IMR-90 (cell line): Measurements from ENCODE around the gene GBX2. TPM values are rescaled to one million over a fixed set of nuclear protein-coding genes. Genes with fewer than 3 reads are reported as not detected.

Experiments used
- ATAC-seq: fragments of 200-7000 bp; cut with Tn5 transposase; 2 replicates; pipeline ENCODE4 v1.9.1; 2020; ENCODE audit warnings: low read depth, mild to moderate bottlenecking, moderate library complexity
- BruUV-seq: library from RNA; stranded (reverse); fragments of 400-500 nt; replicated peaks from 2 replicates; lab custom pipeline; 2021; lab: Mats Ljungman, UMichigan
- CTCF ChIA-PET: fragments of 300-600 bp; formaldehyde crosslinking; extraction: SDS; loops from one replicate; lab custom pipeline; 2021; ENCODE audit warnings: antibody characterized with exemption; lab: Yijun Ruan, JAX
- POLR2A ChIA-PET: fragments of 300-600 bp; sonication (Branson Sonifier 250); formaldehyde crosslinking; loops from one replicate; lab custom pipeline; 2022; ENCODE audit warnings: antibody characterized with exemption; ENCODE audit not compliant: unreplicated experiment; lab: Charles Lee
- DNase-seq: peaks from one replicate; pipeline ENCODE4 v3.0.0; 2013
- H2AFZ ChIP-seq: replicated peaks from 2 replicates; pipeline ENCODE3; 2013; ENCODE audit warnings: low read length, mild to moderate bottlenecking; ENCODE audit not compliant: poor library complexity
- H2AK5ac ChIP-seq: 2 replicates; pipeline ENCODE4 v1.6.1; 2013; ENCODE audit warnings: low read depth, low read length, inconsistent platforms
- H2AK9ac ChIP-seq: replicated peaks from 2 replicates; pipeline ENCODE3; 2013; ENCODE audit warnings: mild to moderate bottlenecking, low read depth, low read length, moderate library complexity; ENCODE audit not compliant: poor library complexity
- H2BK120ac ChIP-seq: 2 replicates; pipeline ENCODE4 v1.6.1; 2013; ENCODE audit warnings: low read depth, low read length, inconsistent platforms
- H2BK15ac ChIP-seq: 3 replicates; pipeline ENCODE4 v1.6.1; 2013; ENCODE audit warnings: low read depth, low read length, inconsistent platforms
- H2BK20ac ChIP-seq: 2 replicates; pipeline ENCODE4 v1.6.1; 2013; ENCODE audit warnings: low read depth, mild to moderate bottlenecking, inconsistent platforms, low read length, moderate library complexity
- H2BK5ac ChIP-seq: 2 replicates; pipeline ENCODE4 v1.6.1; 2013; ENCODE audit warnings: mild to moderate bottlenecking, low read depth, low read length, inconsistent platforms; ENCODE audit not compliant: poor library complexity, severe bottlenecking
- H3K14ac ChIP-seq: replicated peaks from 2 replicates; pipeline ENCODE4 v1.6.1; 2013; ENCODE audit warnings: low read depth, low read length, inconsistent platforms
- H3K18ac ChIP-seq: 2 replicates; pipeline ENCODE4 v1.6.1; 2013; ENCODE audit warnings: low read depth, low read length, control low read depth
- H3K23ac ChIP-seq: 2 replicates; pipeline ENCODE4 v1.6.1; 2013; ENCODE audit warnings: low read depth, low read length, inconsistent platforms
- H3K27ac ChIP-seq: 2 replicates; pipeline ENCODE4 v1.5.1; 2013; ENCODE audit warnings: mild to moderate bottlenecking, control low read depth, low read length; ENCODE audit not compliant: insufficient read depth
- H3K27me3 ChIP-seq: 2 replicates; pipeline ENCODE4 v1.6.1; 2013; ENCODE audit warnings: low read length; ENCODE audit not compliant: control insufficient read depth, insufficient read depth
- H3K36me3 ChIP-seq: 2 replicates; pipeline ENCODE4 v1.6.1; 2013; ENCODE audit warnings: low read length, mixed read lengths; ENCODE audit not compliant: control insufficient read depth, insufficient read depth
- H3K4ac ChIP-seq: 2 replicates; pipeline ENCODE4 v1.6.1; 2013; ENCODE audit warnings: low read depth, low read length, inconsistent platforms
- H3K4me1 ChIP-seq: 2 replicates; pipeline ENCODE4 v1.6.1; 2013; ENCODE audit warnings: low read length, mixed read lengths; ENCODE audit not compliant: control insufficient read depth, insufficient read depth
- H3K4me2 ChIP-seq: 2 replicates; pipeline ENCODE4 v1.6.1; 2013; ENCODE audit warnings: low read depth, mild to moderate bottlenecking, control low read depth, low read length, moderate library complexity
- H3K4me3 ChIP-seq: 2 replicates; pipeline ENCODE4 v1.5.1; 2013; ENCODE audit warnings: low read depth, mild to moderate bottlenecking, control low read depth, low read length, moderate library complexity; ENCODE audit not compliant: insufficient read depth
- H3K56ac ChIP-seq: 2 replicates; pipeline ENCODE4 v1.6.1; 2013; ENCODE audit warnings: low read length, inconsistent platforms; ENCODE audit not compliant: insufficient read depth; ENCODE audit errors: extremely low read depth
- H3K79me1 ChIP-seq, 2 experiments: 2 replicates each; pipeline ENCODE4 v1.6.1; 2013; ENCODE audit warnings: low read length in 2 of 2, inconsistent platforms in 1 of 2, low read depth in 1 of 2
- H3K9ac ChIP-seq: 2 replicates; pipeline ENCODE4 v1.6.1; 2013; ENCODE audit warnings: low read depth, low read length, control low read depth
- H3K9me1 ChIP-seq: 2 replicates; pipeline ENCODE4 v1.6.1; 2013; ENCODE audit warnings: low read length, inconsistent platforms; ENCODE audit not compliant: insufficient read depth
- H3K9me3 ChIP-seq: 2 replicates; pipeline ENCODE4 v1.6.1; 2013; ENCODE audit warnings: low read length; ENCODE audit not compliant: control insufficient read depth, insufficient read depth
- H4K20me1 ChIP-seq: 2 replicates; pipeline ENCODE4 v1.6.1; 2013; ENCODE audit warnings: low read length, inconsistent platforms; ENCODE audit not compliant: insufficient read depth
- H4K5ac ChIP-seq: 2 replicates; pipeline ENCODE4 v1.6.1; 2013; ENCODE audit warnings: mild to moderate bottlenecking, low read depth, low read length, control low read depth
- H4K8ac ChIP-seq, 2 experiments: 2 replicates each; pipeline ENCODE4 v1.6.1; 2013; ENCODE audit warnings: low read depth in 2 of 2, low read length in 2 of 2, control low read depth in 1 of 2, inconsistent platforms in 1 of 2
- H4K91ac ChIP-seq: 2 replicates; pipeline ENCODE4 v1.6.1; 2013; ENCODE audit warnings: low read depth, low read length, inconsistent platforms; ENCODE audit not compliant: insufficient read depth
- BHLHE40 ChIP-seq: fragments of 150-350 bp; IDR thresholded peaks from 2 replicates; pipeline ENCODE4 v1.6.1; 2016; ENCODE audit warnings: mild to moderate bottlenecking, low read depth, low read length
- MAZ ChIP-seq: IDR thresholded peaks from 2 replicates; pipeline ENCODE4 v1.6.1; 2012; ENCODE audit warnings: low read depth, mild to moderate bottlenecking, low read length, improper control_type of control experiment, moderate library complexity, borderline replicate concordance
- WGBS, 2 experiments: methylation state at CpG; one replicate each; pipeline versions ENCODE4 v1.1.5 to v1.1.7; 2013; ENCODE audit warnings: missing lambda C conversion rate in 2 of 2; ENCODE audit not compliant: insufficient read length in 1 of 2; ENCODE audit errors: extremely low coverage in 2 of 2; 5-methylcytosine and 5-hydroxymethylcytosine counted together
- dilution Hi-C: fragments of 300-500 bp; cut with HindIII; formaldehyde crosslinking; loops from one replicate; pipeline ENCODE4 v1.14.3; 2018; ENCODE audit warnings: low sequenced_read_pairs; ENCODE audit not compliant: unreplicated experiment
- in situ Hi-C: fragments of 300-500 bp; cut with MboI; formaldehyde crosslinking; loops from 3 replicates; pipeline ENCODE4 v1.14.3; 2019; ENCODE audit warnings: low sequenced_read_pairs, inconsistent platforms, mixed read lengths
- intact Hi-C: fragments of 100-400 bp; cut with micrococcal nuclease; formaldehyde crosslinking; loops from 2 replicates; pipeline ENCODE4 v1.10.0; 2022
- polyA plus RNA-seq, 3 experiments: library from polyadenylated mRNA; depleted of rRNA; stranded (reverse); fragments of >200 nt; gene quantifications; 2 replicates each; pipeline ENCODE4 v1.2.3, GENCODE V29; 2012; ENCODE audit warnings: low replicate concordance in 1 of 3
- total RNA-seq: library from RNA; depleted of rRNA; stranded (reverse); fragments of >200 nt; gene quantifications from 2 replicates; pipeline ENCODE4 v1.2.3, GENCODE V29; 2012
- TF ChIP-seq, protein P1 (sequence below): fragments of 150-350 bp; IDR thresholded peaks from 2 replicates; pipeline ENCODE4 v1.6.1; 2017; ENCODE audit warnings: mild to moderate bottlenecking, antibody characterized with exemption, low read length, low read depth

The GBX2 gene
- total and polyA plus RNA-seq, 2 of the 4 experiments (the other 2 are of a cell fraction), result 0.10 TPM; not detected in 1

DNA sequence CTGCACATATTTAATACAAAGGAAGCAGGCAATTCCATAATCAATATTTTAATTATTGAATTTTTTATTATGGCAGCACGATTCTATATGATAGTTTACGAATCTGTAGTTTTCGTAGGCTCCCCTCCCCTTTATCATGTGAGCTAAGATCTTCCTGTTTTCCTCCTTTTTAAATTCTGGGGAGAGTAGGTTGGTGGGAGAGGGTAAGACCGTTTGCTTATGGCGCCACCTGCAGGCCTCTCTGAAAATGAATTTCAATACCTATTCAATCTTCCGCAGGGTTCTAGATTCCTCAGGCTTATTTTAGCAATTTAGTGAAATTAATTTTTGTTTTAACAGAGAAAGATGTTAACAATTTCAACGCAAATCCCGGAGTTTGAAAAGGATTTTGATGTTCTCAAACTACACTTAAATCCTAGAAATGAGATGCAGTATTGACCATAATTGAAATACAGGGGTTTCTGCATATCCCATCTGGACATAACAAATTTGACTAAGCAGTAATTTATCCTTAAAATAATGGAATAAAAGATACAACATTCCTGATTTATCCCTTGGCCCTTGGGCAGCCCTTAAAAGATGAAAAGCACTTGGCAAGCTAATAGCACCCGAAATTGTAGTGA is 12.8 kb upstream of the GBX2 start (continued):
- no peak for TF ChIP-seq MAZ

GRCh38 chr2:236180076-236180816 is 12.1 kb upstream of the GBX2 start:
- Histone ChIP-seq H3K18ac (no peak overlapping the region), H3K9me1 (no peaks in the 10 kb centered on the region), H3K4ac (0 out of 2 replicates have a peak overlapping the region, but pooled peaks have one; percentile 25), H4K8ac (peak overlapping the region in 1 of 2 experiments; percentile 1; a peak in 1 of 4 replicates), H3K27ac (no peak overlapping the region), H4K5ac (no peak overlapping the region), H2BK15ac (no peak overlapping the region), H4K20me1 (no peaks in the 10 kb centered on the region), H3K9me3 (peaks cover 3% of the 10 kb centered on the region; the same call in 1 of the 2 replicates), H3K9ac (no peak overlapping the region), H2BK20ac (no peak overlapping the region), H3K27me3 (peaks cover 10% of the 10 kb centered on the region; the same call in 1 of the 2 replicates), H2AK5ac (no peak overlapping the region), H3K36me3 (no peaks in the 10 kb centered on the region), H4K91ac (no peak overlapping the region), H2BK5ac (peak overlapping the region; percentile 18), H3K4me3 (peak overlapping the region; percentile 4; the same call in 1 of the 2 replicates), H2AFZ (no peak overlapping the region), H3K14ac (no peak overlapping the region), H3K79me1 (no peaks in the 10 kb centered on the region), H3K56ac (no peak overlapping the region), H2BK120ac (no peak overlapping the region), H2AK9ac (no peak overlapping the region), H3K4me2 (peak overlapping the region; percentile 62), H3K23ac (no peak overlapping the region), H3K4me1 (peaks cover 6% of the 10 kb centered on the region)
- intact Hi-C loops (loop anchor here (5.0 kb wide), 1 partner anchor 882 kb away; no protein-coding TSS in a partner anchor), dilution Hi-C loops (loop anchor here (25.0 kb wide), 1 partner anchor 393 kb away; no protein-coding TSS in a partner anchor), in situ Hi-C loops (no loop called here)
- TF ChIP-seq BHLHE40, result peak; percentile 43; the same call in 1 of the 2 replicates
- TF ChIP-seq, protein P1, sequence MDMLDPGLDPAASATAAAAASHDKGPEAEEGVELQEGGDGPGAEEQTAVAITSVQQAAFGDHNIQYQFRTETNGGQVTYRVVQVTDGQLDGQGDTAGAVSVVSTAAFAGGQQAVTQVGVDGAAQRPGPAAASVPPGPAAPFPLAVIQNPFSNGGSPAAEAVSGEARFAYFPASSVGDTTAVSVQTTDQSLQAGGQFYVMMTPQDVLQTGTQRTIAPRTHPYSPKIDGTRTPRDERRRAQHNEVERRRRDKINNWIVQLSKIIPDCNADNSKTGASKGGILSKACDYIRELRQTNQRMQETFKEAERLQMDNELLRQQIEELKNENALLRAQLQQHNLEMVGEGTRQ, result no peak
- POLR2A ChIA-PET, result no interaction called here
- peak; percentile 9 for ATAC-seq
- CTCF ChIA-PET, result interaction anchor here (0.6 to 3.0 kb wide), 8 partner anchors 14 to 414 kb away, joined by 3 to 32 read pairs (median 4); no protein-coding TSS in a partner anchor
- no TSS peak for BruUV-seq
- WGBS, 2 experiments, result no CpG with 5 or more reads among the region's 12 CpGs
- DNase-seq, result peak; percentile 20
